ENCODE data around the gene FIBCD1. TPM values are rescaled to one million over a fixed set of nuclear protein-coding genes. Genes with fewer than 3 reads are reported as not detected.

FIBCD1 gene
- total and polyA plus RNA-seq, 9 of the 15 experiments (the other 6 are each of a cell fraction or from before 2014, with no cell fraction given), result 0.53 to 1.2 (median 0.95) TPM; not detected in 4

- TF ChIP-seq ZBTB40 (IDR thresholded peaks at IDR 0.05), result no peak
- TF ChIP-seq ZBTB40 (CRISPR knock-in tag; IDR thresholded peaks at IDR 0.05), result no peak
- TF ChIP-seq, protein P1, sequence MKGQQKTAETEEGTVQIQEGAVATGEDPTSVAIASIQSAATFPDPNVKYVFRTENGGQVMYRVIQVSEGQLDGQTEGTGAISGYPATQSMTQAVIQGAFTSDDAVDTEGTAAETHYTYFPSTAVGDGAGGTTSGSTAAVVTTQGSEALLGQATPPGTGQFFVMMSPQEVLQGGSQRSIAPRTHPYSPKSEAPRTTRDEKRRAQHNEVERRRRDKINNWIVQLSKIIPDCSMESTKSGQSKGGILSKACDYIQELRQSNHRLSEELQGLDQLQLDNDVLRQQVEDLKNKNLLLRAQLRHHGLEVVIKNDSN (CRISPR knock-in tag; IDR thresholded peaks at IDR 0.05), result no peak
- TF ChIP-seq ZNF699 (CRISPR knock-in tag; IDR thresholded peaks at IDR 0.05; ENCODE audit: insufficient replicate concordance), result no peak
- no peak for TF ChIP-seq IRF1 (CRISPR knock-in tag; IDR thresholded peaks at IDR 0.05; ENCODE audit: borderline replicate concordance)
- no peak for TF ChIP-seq HNRNPLL (IDR thresholded peaks at IDR 0.05; ENCODE audit: low read depth, low read length, poor library complexity, severe bottlenecking)
- TF ChIP-seq, protein P2, sequence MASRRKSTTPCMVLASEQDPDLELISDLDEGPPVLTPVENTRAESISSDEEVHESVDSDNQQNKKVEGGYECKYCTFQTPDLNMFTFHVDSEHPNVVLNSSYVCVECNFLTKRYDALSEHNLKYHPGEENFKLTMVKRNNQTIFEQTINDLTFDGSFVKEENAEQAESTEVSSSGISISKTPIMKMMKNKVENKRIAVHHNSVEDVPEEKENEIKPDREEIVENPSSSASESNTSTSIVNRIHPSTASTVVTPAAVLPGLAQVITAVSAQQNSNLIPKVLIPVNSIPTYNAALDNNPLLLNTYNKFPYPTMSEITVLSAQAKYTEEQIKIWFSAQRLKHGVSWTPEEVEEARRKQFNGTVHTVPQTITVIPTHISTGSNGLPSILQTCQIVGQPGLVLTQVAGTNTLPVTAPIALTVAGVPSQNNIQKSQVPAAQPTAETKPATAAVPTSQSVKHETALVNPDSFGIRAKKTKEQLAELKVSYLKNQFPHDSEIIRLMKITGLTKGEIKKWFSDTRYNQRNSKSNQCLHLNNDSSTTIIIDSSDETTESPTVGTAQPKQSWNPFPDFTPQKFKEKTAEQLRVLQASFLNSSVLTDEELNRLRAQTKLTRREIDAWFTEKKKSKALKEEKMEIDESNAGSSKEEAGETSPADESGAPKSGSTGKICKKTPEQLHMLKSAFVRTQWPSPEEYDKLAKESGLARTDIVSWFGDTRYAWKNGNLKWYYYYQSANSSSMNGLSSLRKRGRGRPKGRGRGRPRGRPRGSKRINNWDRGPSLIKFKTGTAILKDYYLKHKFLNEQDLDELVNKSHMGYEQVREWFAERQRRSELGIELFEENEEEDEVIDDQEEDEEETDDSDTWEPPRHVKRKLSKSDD (conservative IDR thresholded peaks at IDR 0.05; ENCODE audit: low read length), result 0 out of 2 replicates have a peak, but pooled peaks have one; percentile 20
- no peak for TF ChIP-seq NFXL1 (CRISPR knock-in tag; IDR thresholded peaks at IDR 0.05)
- no peak for TF ChIP-seq TCFL5 (CRISPR knock-in tag; conservative IDR thresholded peaks at IDR 0.05)
- TF ChIP-seq SNRNP70 (optimal IDR thresholded peaks at IDR 0.05; ENCODE audit: low read depth, low read length), result no peak
- no peak for TF ChIP-seq ZNF583 (CRISPR knock-in tag; IDR thresholded peaks at IDR 0.05)
- TF ChIP-seq CHD2 (IDR thresholded peaks at IDR 0.05; ENCODE audit: low read depth, low read length), result no peak
- no peak for TF ChIP-seq CAMTA2 (CRISPR knock-in tag; conservative IDR thresholded peaks at IDR 0.05)
- no peak for TF ChIP-seq SMAD3 (CRISPR knock-in tag; conservative IDR thresholded peaks at IDR 0.05)
- no peak for TF ChIP-seq DLX4 (CRISPR knock-in tag; IDR thresholded peaks at IDR 0.05)
Observed at GRCh38 chr9:130929571-130930038, 9.4 kb downstream of the FIBCD1 start (continued).

Measured in K562 (cell line).